GM19035 (cell line): Measurements from ENCODE around the gene CDH11.

ENCODE experiments used
- ATAC-seq: cut with Tn5 transposase; IDR thresholded peaks from one replicate; pipeline ENCODE4 v1.9.1; 2021; ENCODE audit not compliant: unreplicated experiment

CDH11 gene

GRCh38 chr16:64983231-64983630, 138.6 kb downstream of the CDH11 start:
- no peak for ATAC-seq

- ATAC-seq = no peak
Measured at GRCh38 chr16:64982581-64982980, 139.3 kb downstream of the CDH11 start.

GRCh38 chr16:64981568-64982281, 140.1 kb downstream of the CDH11 start:
- ATAC-seq = no peak

- ATAC-seq = no peak
Measured at GRCh38 chr16:64977206-64977920, 144.5 kb downstream of the CDH11 start.

- ATAC-seq = no peak
Measured at GRCh38 chr16:64975821-64976220, 146.0 kb downstream of the CDH11 start.

- ATAC-seq = no peak
Measured at GRCh38 chr16:64974381-64974780, 147.5 kb downstream of the CDH11 start.

GRCh38 chr16:64973171-64973570, 148.7 kb downstream of the CDH11 start:
- ATAC-seq = no peak

- ATAC-seq = no peak
Measured at GRCh38 chr16:64971171-64971570, 150.7 kb downstream of the CDH11 start.

- ATAC-seq = no peak
Measured at GRCh38 chr16:64969221-64969620, 152.6 kb downstream of the CDH11 start.

- ATAC-seq = no peak
Measured at GRCh38 chr16:64968539-64968938, 153.3 kb downstream of the CDH11 start.

GRCh38 chr16:64964126-64964540, 157.7 kb downstream of the CDH11 start:
- ATAC-seq = no peak

- no peak for ATAC-seq
Measured at GRCh38 chr16:64962786-64963185, 159.1 kb downstream of the CDH11 start.

GRCh38 chr16:64957246-64957645, 164.6 kb downstream of the CDH11 start:
- ATAC-seq = no peak

GRCh38 chr16:64952177-64952576, 169.7 kb downstream of the CDH11 start:
- ATAC-seq = no peak

- no peak for ATAC-seq
Measured at GRCh38 chr16:64951193-64951592, 170.7 kb downstream of the CDH11 start.

GRCh38 chr16:64950731-64951130, 171.1 kb downstream of the CDH11 start:
- ATAC-seq = no peak

GRCh38 chr16:64950262-64950661, 171.6 kb downstream of the CDH11 start:
- ATAC-seq = no peak

- ATAC-seq = no peak
Measured at GRCh38 chr16:64948056-64948455, 173.8 kb downstream of the CDH11 start.

GRCh38 chr16:64947651-64948050, 174.2 kb downstream of the CDH11 start:
- ATAC-seq = no peak

GRCh38 chr16:64933885-64934284, 188.0 kb downstream of the CDH11 start:
- ATAC-seq = no peak

- no peak for ATAC-seq
Measured at GRCh38 chr16:64926476-64926875, 195.4 kb downstream of the CDH11 start.

- no peak for ATAC-seq
Measured at GRCh38 chr16:64925166-64925565, 196.7 kb downstream of the CDH11 start.

- ATAC-seq = no peak
Measured at GRCh38 chr16:64924086-64924485, 197.8 kb downstream of the CDH11 start.
